ENCODE measurements around the gene KRT76. TPM values are rescaled to one million over a fixed set of nuclear protein-coding genes. Genes with fewer than 3 reads are reported as not detected.

KRT76 gene
- total and polyA plus RNA-seq, 10 of the 15 experiments (the other 5 are each of a cell fraction or from before 2014, with no cell fraction given) = not detected

DNA sequence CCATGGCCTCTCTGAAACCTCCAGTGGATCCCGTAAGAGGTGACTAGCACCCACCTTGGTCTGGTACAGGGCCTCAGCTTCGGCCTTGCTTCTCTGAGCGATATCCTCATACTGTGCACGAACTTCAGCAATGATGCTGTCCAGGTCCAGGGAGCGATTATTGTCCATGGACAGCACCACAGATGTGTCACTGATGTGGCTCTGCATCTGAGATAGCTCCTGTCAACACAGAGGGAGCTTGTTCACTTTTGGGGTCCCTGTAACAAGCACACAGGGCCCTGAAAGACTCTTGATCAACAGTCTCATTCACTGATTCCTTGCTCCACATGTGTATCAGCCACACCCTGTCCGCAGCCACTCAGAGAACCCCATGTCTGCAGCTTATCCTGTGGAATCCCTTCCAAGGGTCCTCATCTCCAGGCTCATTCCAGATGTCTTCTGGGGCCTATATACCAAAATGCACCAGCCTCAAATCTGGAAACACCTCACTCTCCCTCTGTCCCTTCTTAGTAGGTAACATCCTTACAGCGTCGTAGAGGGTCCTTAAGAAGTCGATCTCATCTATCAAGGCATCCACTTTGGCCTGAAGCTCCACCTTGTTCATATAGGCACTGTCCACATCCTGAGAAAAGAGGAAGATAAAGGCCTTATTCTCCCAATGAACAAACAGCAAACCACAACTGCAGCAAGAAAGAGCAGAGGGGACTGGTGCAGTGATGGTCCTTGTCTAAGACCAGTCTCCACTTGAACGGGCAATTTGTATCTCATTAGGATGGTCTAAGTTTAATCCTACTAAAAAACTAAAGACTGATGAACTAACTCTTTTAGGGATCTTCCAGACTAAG, 15.3 kb upstream of the KRT76 start:
- no peak overlapping the region for H2AFZ ChIP-seq (ENCODE audit: control insufficient read depth, low read depth, low read length)
- no peaks in the 10 kb centered on the region for H4K20me1 ChIP-seq (ENCODE audit: control insufficient read depth, insufficient read depth)
- H3K79me2 ChIP-seq (ENCODE audit: control insufficient read depth, insufficient read depth, low read length) = no peaks in the 10 kb centered on the region
- FAIRE-seq (no peak), ATAC-seq (no peak), DNase-seq (ENCODE audit: low read depth, low spot score) (no peak)
- H3K4me1 ChIP-seq (ENCODE audit: control insufficient read depth, insufficient read depth, low read length) = no peaks in the 10 kb centered on the region
- H3K27ac ChIP-seq (ENCODE audit: control insufficient read depth, insufficient read depth) = no peak overlapping the region
- no TSS peak for BruUV-seq (replicated peaks)
- H3K4me3 ChIP-seq = no peak overlapping the region
- in situ Hi-C loops (cut with MboI) (no loop called here), intact Hi-C loops (cut with micrococcal nuclease; ENCODE audit: unreplicated experiment) (no loop called here)
- no peaks in the 10 kb centered on the region for H3K36me3 ChIP-seq (ENCODE audit: control insufficient read depth in 2 of 2, insufficient read depth in 2 of 2, low read length in 1 of 2)
- RAD21 ChIA-PET (ENCODE audit: unreplicated experiment) = no interaction called here
- POLR2A ChIA-PET = no interaction called here
- H3K4me2 ChIP-seq (ENCODE audit: control insufficient read depth, insufficient read depth) = no peak overlapping the region
- TF ChIP-seq JUND (IDR thresholded peaks at IDR 0.05; ENCODE audit: low read depth, low read length) = no peak
- TF ChIP-seq JUNB (IDR thresholded peaks at IDR 0.05) = no peak
- no peak for TF ChIP-seq IKZF1 (conservative IDR thresholded peaks at IDR 0.05)
- TF ChIP-seq, protein P1, sequence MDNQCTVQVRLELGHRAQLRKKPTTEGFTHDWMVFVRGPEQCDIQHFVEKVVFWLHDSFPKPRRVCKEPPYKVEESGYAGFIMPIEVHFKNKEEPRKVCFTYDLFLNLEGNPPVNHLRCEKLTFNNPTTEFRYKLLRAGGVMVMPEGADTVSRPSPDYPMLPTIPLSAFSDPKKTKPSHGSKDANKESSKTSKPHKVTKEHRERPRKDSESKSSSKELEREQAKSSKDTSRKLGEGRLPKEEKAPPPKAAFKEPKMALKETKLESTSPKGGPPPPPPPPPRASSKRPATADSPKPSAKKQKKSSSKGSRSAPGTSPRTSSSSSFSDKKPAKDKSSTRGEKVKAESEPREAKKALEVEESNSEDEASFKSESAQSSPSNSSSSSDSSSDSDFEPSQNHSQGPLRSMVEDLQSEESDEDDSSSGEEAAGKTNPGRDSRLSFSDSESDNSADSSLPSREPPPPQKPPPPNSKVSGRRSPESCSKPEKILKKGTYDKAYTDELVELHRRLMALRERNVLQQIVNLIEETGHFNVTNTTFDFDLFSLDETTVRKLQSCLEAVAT (IDR thresholded peaks at IDR 0.05) = no peak
- SMC1A ChIA-PET (ENCODE audit: uncharacterized antibody, unreplicated experiment) = no interaction called here
- H3K9me3 ChIP-seq (replicated peaks; ENCODE audit: control insufficient read depth, insufficient read depth, low read length) = no peaks in the 10 kb centered on the region
- WGBS (ENCODE audit: insufficient coverage, insufficient replicate concordance, low lambda C conversion rate, missing lambda C conversion rate) = 34% methylated on average over 10 of the region's 10 CpGs
- CTCF ChIA-PET = no interaction called here
- H3K9ac ChIP-seq (ENCODE audit: control insufficient read depth, insufficient read depth, low read length) = no peak overlapping the region
- peaks cover 0 to 6% of the 10 kb centered on the region in 2 experiments; a peak in 3 of 4 replicates for H3K27me3 ChIP-seq (replicated peaks in 1 of 2; ENCODE audit: control insufficient read depth in 2 of 2, insufficient read depth in 2 of 2, low read length in 1 of 2)

All from GM12878 (cell line).